ENCODE measurements around the gene PLCH1.

PLCH1 gene

GRCh38 chr3:155746703-155747102 lies 1.8 kb upstream of the PLCH1 start:
- no peak for DNase-seq (ENCODE audit: low read depth in 2 of 2, low spot score in 1 of 2)

GRCh38 chr3:155745795-155746550 lies 1.1 kb upstream of the PLCH1 start:
- no peak for DNase-seq (ENCODE audit: low read depth in 2 of 2, low spot score in 1 of 2)

- no peak for DNase-seq (ENCODE audit: low read depth in 2 of 2, low spot score in 1 of 2)
Observed at GRCh38 chr3:155744010-155744625, 753 bp downstream of the PLCH1 start.

- no peak for DNase-seq (ENCODE audit: low read depth in 2 of 2, low spot score in 1 of 2)
Observed at GRCh38 chr3:155743606-155744005, 1.3 kb downstream of the PLCH1 start.

- DNase-seq (ENCODE audit: low read depth in 2 of 2, low spot score in 1 of 2): no peak
Observed at GRCh38 chr3:155742349-155742965, 2.4 kb downstream of the PLCH1 start.

- DNase-seq (ENCODE audit: low read depth in 2 of 2, low spot score in 1 of 2): no peak
Observed at GRCh38 chr3:155741603-155742002, 3.3 kb downstream of the PLCH1 start.

GRCh38 chr3:155741101-155741500 lies 3.8 kb downstream of the PLCH1 start:
- DNase-seq (ENCODE audit: low read depth in 2 of 2, low spot score in 1 of 2): no peak

GRCh38 chr3:155739154-155739553 lies 5.7 kb downstream of the PLCH1 start:
- DNase-seq (ENCODE audit: low read depth in 2 of 2, low spot score in 1 of 2): no peak

GRCh38 chr3:155738580-155739076 lies 6.2 kb downstream of the PLCH1 start:
- DNase-seq (ENCODE audit: low read depth in 2 of 2, low spot score in 1 of 2): no peak

- no peak for DNase-seq (ENCODE audit: low read depth in 2 of 2, low spot score in 1 of 2)
Observed at GRCh38 chr3:155737844-155738460, 6.9 kb downstream of the PLCH1 start.

- DNase-seq (ENCODE audit: low read depth in 2 of 2, low spot score in 1 of 2): no peak
Observed at GRCh38 chr3:155736381-155736780, 8.5 kb downstream of the PLCH1 start.

- no peak for DNase-seq (ENCODE audit: low read depth in 2 of 2, low spot score in 1 of 2)
Observed at GRCh38 chr3:155730843-155731242, 14.0 kb downstream of the PLCH1 start.

- DNase-seq (ENCODE audit: low read depth in 2 of 2, low spot score in 1 of 2): no peak
Observed at GRCh38 chr3:155727836-155728235, 17.0 kb downstream of the PLCH1 start.

GRCh38 chr3:155714295-155714718 lies 30.6 kb downstream of the PLCH1 start:
- no peak for DNase-seq (ENCODE audit: low read depth in 2 of 2, low spot score in 1 of 2)

- DNase-seq (ENCODE audit: low read depth in 2 of 2, low spot score in 1 of 2): no peak
Observed at GRCh38 chr3:155712008-155712407, 32.9 kb downstream of the PLCH1 start.

GRCh38 chr3:155704771-155705559 lies 39.9 kb downstream of the PLCH1 start:
- DNase-seq (ENCODE audit: low read depth in 2 of 2, low spot score in 1 of 2): no peak

- DNase-seq (ENCODE audit: low read depth in 2 of 2, low spot score in 1 of 2): no peak
Observed at GRCh38 chr3:155704061-155704460, 40.8 kb downstream of the PLCH1 start.

GRCh38 chr3:155702745-155703591 lies 41.9 kb downstream of the PLCH1 start:
- no peak for DNase-seq (ENCODE audit: low read depth in 2 of 2, low spot score in 1 of 2)

- no peak for DNase-seq (ENCODE audit: low read depth in 2 of 2, low spot score in 1 of 2)
Observed at GRCh38 chr3:155701882-155702465, 42.9 kb downstream of the PLCH1 start.

- DNase-seq (ENCODE audit: low read depth in 2 of 2, low spot score in 1 of 2): no peak
Observed at GRCh38 chr3:155697542-155697941, 47.3 kb downstream of the PLCH1 start.
